Natural killer cell (primary cell): Measurements from ENCODE around the gene CAMTA1. TPM values are rescaled to one million over a fixed set of nuclear protein-coding genes. Genes with fewer than 3 reads are reported as not detected.

Experiments used
- ATAC-seq, 3 donors: fragments of 150-1000 bp in 2 of 3; fragments of 200-7000 bp in 1 of 3; cut with Tn5 transposase; 1 replicate in 1 of 3; 2 replicates in 2 of 3; pipeline ENCODE4 v1.10.0; 2021; ENCODE audit warnings: mild to moderate bottlenecking in 2 of 3, moderate library complexity in 2 of 3
- DNase-seq, 2 donors: peaks; one replicate each; pipeline versions ENCODE4 v3.0.0 to v3.0.0-alpha.2; 2013 to 2021; ENCODE audit warnings: mixed read lengths in 1 of 2
- H3K27ac ChIP-seq: one replicate; pipeline ENCODE4 v1.5.1; 2013; ENCODE audit warnings: mild to moderate bottlenecking, low read length
- H3K27me3 ChIP-seq: one replicate; pipeline ENCODE4 v1.6.1; 2013; ENCODE audit warnings: low read length; ENCODE audit not compliant: control insufficient read depth, insufficient read depth
- H3K36me3 ChIP-seq: one replicate; pipeline ENCODE4 v1.6.1; 2013; ENCODE audit warnings: low read length; ENCODE audit not compliant: control insufficient read depth, insufficient read depth
- H3K4me1 ChIP-seq: one replicate; pipeline ENCODE4 v1.6.1; 2013; ENCODE audit warnings: low read length; ENCODE audit not compliant: control insufficient read depth, insufficient read depth
- H3K4me3 ChIP-seq: one replicate; pipeline ENCODE4 v1.5.1; 2013; ENCODE audit warnings: low read length
- H3K9me3 ChIP-seq: one replicate; pipeline ENCODE4 v1.6.1; 2013; ENCODE audit warnings: low read length; ENCODE audit not compliant: control insufficient read depth, insufficient read depth
- H3K27ac Mint-ChIP-seq, 2 donors: one replicate each; pipeline ENCODE4 v1.8.0; 2022; ENCODE audit warnings: mild to moderate bottlenecking in 2 of 2, mixed read lengths in 2 of 2, moderate library complexity in 1 of 2
- H3K27me3 Mint-ChIP-seq, 2 donors: one replicate each; pipeline ENCODE4 v1.8.0; 2022; ENCODE audit warnings: low read depth in 2 of 2, mixed read lengths in 2 of 2
- H3K36me3 Mint-ChIP-seq: one replicate; pipeline ENCODE4 v1.8.0; 2022; ENCODE audit warnings: mixed read lengths
- H3K4me1 Mint-ChIP-seq, 2 donors: one replicate each; pipeline ENCODE4 v1.8.0; 2022; ENCODE audit warnings: mixed read lengths in 2 of 2
- H3K4me3 Mint-ChIP-seq: one replicate; pipeline ENCODE4 v1.8.0; 2022; ENCODE audit warnings: mild to moderate bottlenecking, moderate library complexity, mixed read lengths
- H3K9me3 Mint-ChIP-seq, 2 donors: one replicate each; pipeline ENCODE4 v1.8.0; 2022; ENCODE audit warnings: mixed read lengths in 2 of 2
- WGBS: methylation state at CpG from one replicate; pipeline ENCODE4 v1.1.7; 2013; ENCODE audit warnings: missing lambda C conversion rate; ENCODE audit not compliant: insufficient coverage; 5-methylcytosine and 5-hydroxymethylcytosine counted together
- intact Hi-C: fragments of 100-400 bp; cut with micrococcal nuclease; formaldehyde crosslinking; loops from one replicate; pipeline ENCODE4 v1.14.2; 2022
- total RNA-seq, 4 donors: library from RNA; stranded (reverse); fragments of 120-200 nt in 1 of 4; gene quantifications; one replicate each; pipeline versions ENCODE4 v1.2.3 to v1.2.4, GENCODE V29; 2013 to 2022
- TF ChIP-seq, protein P1 (sequence below): fragments of 200-600 bp; IDR thresholded peaks from one replicate; pipeline ENCODE4 v1.8.0; 2022; ENCODE audit warnings: antibody characterized with exemption

The CAMTA1 gene
- total RNA-seq, 3 donors from 2014 or later (not counting 1 experiment from before 2014, with no cell fraction given): 40.6 to 53.3 (median 44.9) TPM

DNA sequence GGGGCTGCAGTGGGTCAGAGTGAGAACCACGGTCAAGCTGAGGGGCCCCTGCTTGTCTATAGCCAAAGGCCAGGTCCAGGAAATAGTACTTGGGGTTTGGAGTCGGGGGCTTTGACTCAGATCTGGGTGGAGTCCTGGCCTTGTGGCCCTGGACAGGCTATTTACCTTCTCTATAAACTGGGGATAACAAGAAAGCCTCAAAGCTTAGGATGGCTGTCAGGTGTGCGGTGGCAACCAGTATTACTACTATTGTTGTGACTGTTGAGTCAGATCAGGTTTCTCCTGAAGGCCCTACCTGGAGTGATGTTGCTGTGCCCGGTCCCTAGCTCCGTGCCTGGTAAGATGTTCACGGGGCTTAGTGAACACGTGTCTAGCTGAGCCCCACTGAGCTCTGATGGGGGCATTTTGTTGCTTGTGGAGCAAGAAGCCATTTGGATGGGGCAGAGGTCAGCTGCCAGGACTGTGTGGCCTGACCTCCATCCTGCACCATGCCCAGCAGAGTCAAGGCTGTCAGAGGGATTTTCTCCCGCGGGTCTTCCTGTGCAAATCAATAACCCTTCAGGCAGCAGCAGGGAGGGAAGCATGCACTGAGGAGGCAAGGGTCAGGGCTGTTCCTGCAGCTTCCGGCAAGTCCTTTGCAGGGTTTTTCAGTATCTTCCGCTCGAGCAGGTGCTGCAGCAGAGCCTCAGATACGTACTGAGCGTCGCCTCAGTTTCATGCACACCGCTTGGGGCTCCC, 170.3 kb downstream of the CAMTA1 start:
- TF ChIP-seq, protein P1, sequence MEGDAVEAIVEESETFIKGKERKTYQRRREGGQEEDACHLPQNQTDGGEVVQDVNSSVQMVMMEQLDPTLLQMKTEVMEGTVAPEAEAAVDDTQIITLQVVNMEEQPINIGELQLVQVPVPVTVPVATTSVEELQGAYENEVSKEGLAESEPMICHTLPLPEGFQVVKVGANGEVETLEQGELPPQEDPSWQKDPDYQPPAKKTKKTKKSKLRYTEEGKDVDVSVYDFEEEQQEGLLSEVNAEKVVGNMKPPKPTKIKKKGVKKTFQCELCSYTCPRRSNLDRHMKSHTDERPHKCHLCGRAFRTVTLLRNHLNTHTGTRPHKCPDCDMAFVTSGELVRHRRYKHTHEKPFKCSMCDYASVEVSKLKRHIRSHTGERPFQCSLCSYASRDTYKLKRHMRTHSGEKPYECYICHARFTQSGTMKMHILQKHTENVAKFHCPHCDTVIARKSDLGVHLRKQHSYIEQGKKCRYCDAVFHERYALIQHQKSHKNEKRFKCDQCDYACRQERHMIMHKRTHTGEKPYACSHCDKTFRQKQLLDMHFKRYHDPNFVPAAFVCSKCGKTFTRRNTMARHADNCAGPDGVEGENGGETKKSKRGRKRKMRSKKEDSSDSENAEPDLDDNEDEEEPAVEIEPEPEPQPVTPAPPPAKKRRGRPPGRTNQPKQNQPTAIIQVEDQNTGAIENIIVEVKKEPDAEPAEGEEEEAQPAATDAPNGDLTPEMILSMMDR: no peak
- Histone ChIP-seq H3K4me1 (no peaks in the 10 kb centered on the region), H3K9me3 (no peaks in the 10 kb centered on the region), H3K36me3 (no peaks in the 10 kb centered on the region), H3K4me3 (no peak overlapping the region), H3K27ac (no peak overlapping the region), H3K27me3 (no peaks in the 10 kb centered on the region)
- Mint-ChIP-seq H3K27ac (no peak overlapping the region), H3K4me1 (no peaks in the 10 kb centered on the region), H3K36me3 (no peaks in the 10 kb centered on the region), H3K27me3 (peaks cover 1 to 14% of the 10 kb centered on the region in 2 donors), H3K4me3 (no peak overlapping the region), H3K9me3 (no peaks in the 10 kb centered on the region)
- intact Hi-C loops: no loop called here
- ATAC-seq: no peak
- WGBS: 89% methylated on average over 16 of the region's 16 CpGs
- DNase-seq: no peak

DNA sequence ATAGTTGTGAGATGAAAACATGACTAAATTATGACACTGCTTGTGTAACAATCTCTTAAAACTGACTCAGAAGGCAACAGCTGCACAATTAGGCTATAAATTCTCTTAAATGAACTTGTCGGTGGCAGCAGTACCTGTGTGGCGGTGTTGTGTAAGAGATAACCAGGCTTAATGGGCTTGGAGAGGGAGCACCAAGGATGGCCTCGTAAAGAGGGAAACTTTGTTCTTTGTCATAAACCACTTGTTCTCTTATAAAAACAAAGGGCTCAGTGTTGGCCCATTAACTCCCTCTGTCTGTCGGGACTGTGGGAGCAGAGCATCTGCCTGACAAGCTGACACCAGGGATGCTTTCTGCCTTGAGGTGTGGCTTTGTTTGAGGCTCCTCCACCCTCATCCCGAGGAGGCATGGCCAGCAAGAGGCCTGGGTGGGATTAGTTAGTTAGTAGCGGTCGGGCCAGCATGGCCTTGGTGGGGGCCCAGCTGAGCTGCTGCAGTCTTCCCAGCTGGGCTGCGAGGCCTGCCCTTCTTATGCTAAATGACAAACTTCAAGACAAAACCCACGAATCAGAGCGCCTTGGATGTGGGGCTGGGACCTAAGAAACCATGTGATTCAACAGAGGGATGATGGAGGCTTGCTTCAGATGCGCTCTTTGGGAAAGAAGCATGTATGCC, 171.4 kb downstream of the CAMTA1 start:
- Mint-ChIP-seq H3K9me3 (no peaks in the 10 kb centered on the region), H3K4me3 (no peak overlapping the region), H3K27me3 (peaks cover 8 to 21% of the 10 kb centered on the region in 2 donors), H3K4me1 (no peaks in the 10 kb centered on the region), H3K36me3 (no peaks in the 10 kb centered on the region), H3K27ac (no peak overlapping the region)
- Histone ChIP-seq H3K9me3 (no peaks in the 10 kb centered on the region), H3K36me3 (no peaks in the 10 kb centered on the region), H3K27ac (no peak overlapping the region), H3K27me3 (no peaks in the 10 kb centered on the region), H3K4me3 (no peak overlapping the region), H3K4me1 (peaks cover under 1% of the 10 kb centered on the region)
- DNase-seq (no peak), ATAC-seq (no peak)
- 84% methylated on average over 11 of the region's 11 CpGs for WGBS
- TF ChIP-seq, protein P1: no peak
- intact Hi-C loops: no loop called here

DNA sequence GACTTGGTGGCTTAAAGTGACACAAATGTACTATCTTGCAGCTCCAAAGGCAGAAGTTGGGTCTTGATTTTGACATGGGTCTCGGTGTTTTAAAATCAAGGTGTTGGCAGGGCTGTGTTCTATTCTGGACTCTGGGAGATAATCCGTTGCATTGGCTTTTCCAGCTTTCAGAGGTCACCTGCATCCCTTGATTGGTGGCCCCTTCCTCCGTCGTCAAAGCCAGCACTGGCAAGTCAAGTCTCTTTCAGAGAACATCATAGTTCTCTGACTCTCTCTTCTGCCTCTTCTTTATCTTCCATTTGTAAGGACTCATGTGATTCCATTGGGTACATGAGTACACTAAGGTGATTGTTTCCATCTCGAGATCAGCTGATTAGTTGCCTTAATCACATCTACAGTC, 172.1 kb downstream of the CAMTA1 start:
- peaks cover 7% of the 10 kb centered on the region for H3K4me1 ChIP-seq
- intact Hi-C loops: no loop called here

More for the DNA sequence above, 172.1 kb downstream of the CAMTA1 start:
- Mint-ChIP-seq H3K36me3 (no peaks in the 10 kb centered on the region), H3K4me1 (peaks cover 0 to 5% of the 10 kb centered on the region in 2 donors), H3K27ac (no peak overlapping the region), H3K9me3 (no peaks in the 10 kb centered on the region), H3K4me3 (no peak overlapping the region), H3K27me3 (peaks cover 11 to 21% of the 10 kb centered on the region in 2 donors)
- Histone ChIP-seq H3K36me3 (no peaks in the 10 kb centered on the region), H3K4me3 (no peak overlapping the region), H3K27me3 (peaks cover 4% of the 10 kb centered on the region), H3K27ac (no peak overlapping the region), H3K9me3 (no peaks in the 10 kb centered on the region)
- DNase-seq: no peak
- ATAC-seq: no peak
- TF ChIP-seq, protein P1: no peak
- WGBS: 86% methylated on average over 4 of the region's 5 CpGs
